Testis (tissue), 2 donors: Measurements from ENCODE around the gene LTB.

Experiments
- POLR2A ChIP-seq: fragments of 450-650 bp; IDR thresholded peaks from one replicate; pipeline ENCODE4 v1.6.1; 2017; ENCODE audit warnings: antibody characterized with exemption, mild to moderate bottlenecking, moderate library complexity
- TF ChIP-seq, protein P1 (sequence below), 3 experiments: fragments of 450-650 bp in 2 of 3; fragments of 200-600 bp in 1 of 3; sonication (generic) in 1 of 3; IDR thresholded peaks; one replicate each; pipeline ENCODE4 v1.5.1; 2016 to 2019; ENCODE audit warnings: antibody characterized with exemption in 3 of 3, mild to moderate bottlenecking in 2 of 3, moderate library complexity in 1 of 3

DNA sequence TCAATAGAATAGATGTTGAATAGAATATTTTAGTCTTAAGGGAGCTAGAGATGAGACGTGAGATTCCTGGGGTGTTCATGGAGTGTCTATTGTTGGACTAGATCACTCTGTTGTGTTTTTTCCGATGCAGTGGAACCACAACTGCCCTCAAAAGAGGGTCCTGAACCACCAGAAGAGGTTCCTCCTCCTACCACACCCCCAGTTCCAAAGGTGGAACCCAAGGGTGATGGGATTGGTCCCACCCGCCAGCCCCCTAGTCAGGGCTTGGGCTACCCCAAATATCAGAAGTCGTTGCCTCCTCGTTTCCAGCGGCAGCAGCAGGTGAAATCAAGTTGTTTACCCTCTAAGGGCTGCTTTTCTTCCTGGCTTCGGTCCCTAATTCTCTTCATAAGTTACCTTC, 46.8 kb upstream of the LTB start:
- no peak for TF ChIP-seq POLR2A
- TF ChIP-seq, protein P1, sequence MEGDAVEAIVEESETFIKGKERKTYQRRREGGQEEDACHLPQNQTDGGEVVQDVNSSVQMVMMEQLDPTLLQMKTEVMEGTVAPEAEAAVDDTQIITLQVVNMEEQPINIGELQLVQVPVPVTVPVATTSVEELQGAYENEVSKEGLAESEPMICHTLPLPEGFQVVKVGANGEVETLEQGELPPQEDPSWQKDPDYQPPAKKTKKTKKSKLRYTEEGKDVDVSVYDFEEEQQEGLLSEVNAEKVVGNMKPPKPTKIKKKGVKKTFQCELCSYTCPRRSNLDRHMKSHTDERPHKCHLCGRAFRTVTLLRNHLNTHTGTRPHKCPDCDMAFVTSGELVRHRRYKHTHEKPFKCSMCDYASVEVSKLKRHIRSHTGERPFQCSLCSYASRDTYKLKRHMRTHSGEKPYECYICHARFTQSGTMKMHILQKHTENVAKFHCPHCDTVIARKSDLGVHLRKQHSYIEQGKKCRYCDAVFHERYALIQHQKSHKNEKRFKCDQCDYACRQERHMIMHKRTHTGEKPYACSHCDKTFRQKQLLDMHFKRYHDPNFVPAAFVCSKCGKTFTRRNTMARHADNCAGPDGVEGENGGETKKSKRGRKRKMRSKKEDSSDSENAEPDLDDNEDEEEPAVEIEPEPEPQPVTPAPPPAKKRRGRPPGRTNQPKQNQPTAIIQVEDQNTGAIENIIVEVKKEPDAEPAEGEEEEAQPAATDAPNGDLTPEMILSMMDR (IDR thresholded peaks at IDR 0.05): no peak
